CD1c-positive myeloid dendritic cell (primary cell): Measurements from ENCODE around the gene LMAN2L.
"Not testable (repeated sequence)": the region's sequence is repeated elsewhere in the genome, so short reads cannot be mapped to it uniquely, and the experiment has no call there.

Experiments used
- DNase-seq: peaks from one replicate; pipeline ENCODE4 v3.0.0-alpha.2; 2016; ENCODE audit errors: extremely low spot score

The LMAN2L gene

GRCh38 chr2:96687711-96688640 lies 51.9 kb downstream of the LMAN2L start:
- DNase-seq, result no peak

DNA sequence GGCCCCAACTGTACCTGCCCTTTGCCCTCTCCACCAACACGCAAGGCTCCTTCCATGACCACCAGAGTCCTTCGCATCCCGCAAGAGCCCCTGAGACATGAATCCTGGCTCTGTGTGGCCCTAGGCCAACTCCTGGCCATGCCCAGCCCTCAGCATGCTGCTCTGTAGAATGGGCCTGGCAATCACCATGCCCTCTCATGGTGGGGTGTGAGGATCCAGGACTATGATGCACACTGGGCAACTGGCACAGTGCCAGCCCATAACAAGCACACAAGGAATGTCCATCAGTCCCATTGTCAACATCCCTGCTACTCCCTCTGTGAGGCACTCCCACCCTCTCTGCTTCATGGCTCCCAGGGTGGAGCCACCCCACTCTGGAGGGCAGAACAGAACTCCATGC lies 52.6 kb downstream of the LMAN2L start:
- DNase-seq, result no peak

- DNase-seq, result no peak
These were observed 54.0 kb downstream of the LMAN2L start for GRCh38 chr2:96685577-96686459.

DNA sequence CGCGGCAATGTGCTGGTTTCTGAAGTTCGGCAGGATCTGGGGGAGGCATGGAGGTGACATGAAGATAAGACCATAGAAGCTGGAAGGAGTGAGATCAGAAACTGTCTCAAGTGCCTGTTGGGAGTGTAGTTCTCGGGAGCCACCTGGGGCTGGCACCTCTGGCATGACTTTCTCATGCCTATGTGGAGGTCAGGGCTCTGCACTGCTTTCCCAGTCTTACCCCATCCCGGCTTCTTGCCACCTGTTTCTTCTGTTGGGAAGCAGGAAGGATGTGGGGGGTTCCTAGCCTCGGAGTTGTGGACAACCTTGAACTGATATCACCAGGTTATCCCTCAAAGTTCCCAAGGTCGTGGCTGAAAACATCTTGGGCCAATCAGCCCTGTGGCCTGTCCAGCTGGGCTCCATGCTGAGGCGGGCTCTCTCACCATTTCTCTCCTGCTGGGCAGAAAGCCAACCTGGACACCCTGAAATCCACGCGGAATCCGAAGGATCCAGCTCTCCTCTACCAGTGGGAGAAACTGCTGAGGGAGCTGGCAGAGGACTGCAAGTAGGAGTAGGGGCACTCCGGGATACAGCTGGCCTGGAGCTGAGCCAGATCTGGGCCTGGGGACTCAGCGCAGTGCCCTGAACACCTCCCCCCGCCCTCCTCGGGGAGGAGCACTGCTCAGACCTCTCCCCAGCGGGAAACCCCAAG lies 54.8 kb downstream of the LMAN2L start:
- no peak for DNase-seq

DNA sequence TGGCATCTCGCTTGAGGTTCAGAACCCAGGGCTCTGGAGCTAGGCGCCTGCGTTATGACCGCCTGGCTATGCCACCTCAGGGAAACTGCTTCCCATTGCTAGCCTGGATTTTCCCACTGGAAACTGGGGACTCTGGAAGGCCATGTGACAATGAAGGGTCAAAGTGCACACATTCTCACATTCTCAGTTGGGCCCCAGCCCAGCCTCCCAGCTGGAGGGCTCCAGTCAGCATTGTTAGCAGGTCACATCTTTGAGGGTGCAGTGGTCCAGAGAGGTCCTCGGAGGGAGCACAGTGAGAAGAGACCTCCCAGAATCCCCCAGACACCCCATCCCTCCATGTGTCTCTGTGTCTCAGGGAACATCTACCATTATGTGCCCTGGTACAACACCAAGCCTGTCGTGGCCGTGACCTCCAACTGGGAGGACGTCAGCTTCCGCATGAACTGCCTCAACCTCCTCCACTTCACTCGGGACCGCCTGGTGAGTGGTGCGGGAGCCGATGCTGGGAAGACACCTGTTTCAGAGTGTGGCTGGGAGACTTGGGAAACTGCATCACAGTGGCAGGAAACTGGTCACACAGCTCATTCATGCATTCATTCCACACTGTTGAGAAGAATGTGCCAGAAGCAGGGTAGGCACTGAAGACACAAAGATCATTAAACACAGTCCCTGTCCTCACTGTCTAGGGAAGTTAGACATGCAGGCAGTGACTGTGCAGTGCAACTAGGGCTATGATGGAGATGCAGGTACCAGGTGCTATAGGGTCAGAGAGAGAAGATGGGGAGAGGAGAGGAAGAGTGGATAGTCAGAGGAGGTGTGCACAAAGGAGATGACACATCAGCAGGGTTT lies 55.7 kb downstream of the LMAN2L start:
- DNase-seq, result no peak

GRCh38 chr2:96683307-96683706 lies 56.6 kb downstream of the LMAN2L start:
- DNase-seq, result no peak

DNA sequence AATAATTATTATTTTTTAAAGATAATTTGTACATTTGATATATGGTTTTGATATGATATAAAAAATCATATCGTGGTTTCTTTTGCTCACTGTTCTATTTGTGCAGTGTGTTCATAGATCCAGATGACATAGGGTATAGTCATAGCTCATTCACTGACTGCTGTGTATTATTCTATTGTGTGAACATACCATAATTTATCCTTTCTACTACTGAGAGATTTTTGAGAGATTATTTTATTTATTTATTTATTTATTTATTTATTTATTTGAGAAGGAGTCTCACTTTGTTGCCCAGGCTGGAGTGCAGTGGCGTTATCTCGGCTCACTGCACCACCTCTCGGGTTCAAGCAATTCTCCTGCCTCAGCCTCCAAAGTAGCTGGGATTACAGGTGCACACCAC lies 58.3 kb downstream of the LMAN2L start:
- DNase-seq, result no peak

- DNase-seq, result no peak
These were observed 59.2 kb downstream of the LMAN2L start for GRCh38 chr2:96680561-96681141.

DNA sequence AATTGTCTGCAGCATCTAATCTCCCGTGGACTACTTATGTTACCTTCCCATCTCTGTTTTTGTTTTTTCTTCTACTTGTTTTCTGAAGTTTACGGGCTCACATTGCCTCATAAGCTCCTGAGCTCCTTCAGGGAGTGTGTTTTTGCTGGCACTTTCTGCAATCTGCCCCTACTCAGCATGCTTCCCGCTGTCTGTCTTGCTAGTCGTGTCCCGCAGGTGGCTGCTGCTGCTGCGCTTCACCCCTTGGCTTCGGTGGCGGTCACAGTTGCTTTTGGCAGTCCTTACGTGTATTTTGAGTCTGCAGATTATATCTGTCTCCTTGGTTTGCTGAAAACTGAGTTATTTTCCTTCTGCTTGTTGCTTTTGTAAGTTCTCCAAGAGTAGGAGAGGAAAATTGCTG lies 60.0 kb downstream of the LMAN2L start:
- no peak for DNase-seq

- DNase-seq, result no peak
These were observed 70.2 kb downstream of the LMAN2L start for GRCh38 chr2:96669539-96670215.

GRCh38 chr2:96668771-96669170 lies 71.1 kb downstream of the LMAN2L start:
- DNase-seq, result no peak

- DNase-seq, result not testable (repeated sequence)
These were observed 74.1 kb downstream of the LMAN2L start for GRCh38 chr2:96665717-96666116.

DNA sequence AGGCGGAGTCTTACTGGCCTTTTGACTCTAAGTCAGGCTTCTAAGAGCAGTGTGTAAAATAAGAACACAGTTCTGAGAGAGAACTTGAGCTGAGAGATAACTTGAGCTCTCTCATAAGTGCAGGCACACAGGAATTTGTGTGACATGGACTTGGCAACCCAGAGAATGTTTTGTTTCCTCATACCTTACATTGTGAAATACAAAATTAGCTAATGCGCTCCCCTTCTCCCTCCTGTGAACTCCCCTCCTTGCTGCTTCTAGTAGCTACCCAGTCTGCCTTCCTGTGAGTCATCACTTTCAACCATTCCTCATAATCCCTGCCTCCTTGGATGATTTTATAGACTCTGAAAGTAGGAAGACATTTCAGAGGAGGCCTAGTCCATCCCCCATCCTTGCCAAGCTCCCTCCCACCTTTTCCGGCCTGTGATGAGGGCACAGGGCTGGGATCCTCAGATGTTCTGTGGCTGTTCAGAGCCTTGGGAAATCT lies 74.7 kb downstream of the LMAN2L start:
- DNase-seq, result peak; percentile 80

- peak; percentile 22 for DNase-seq
These were observed 75.4 kb downstream of the LMAN2L start for GRCh38 chr2:96664366-96664925.

DNA sequence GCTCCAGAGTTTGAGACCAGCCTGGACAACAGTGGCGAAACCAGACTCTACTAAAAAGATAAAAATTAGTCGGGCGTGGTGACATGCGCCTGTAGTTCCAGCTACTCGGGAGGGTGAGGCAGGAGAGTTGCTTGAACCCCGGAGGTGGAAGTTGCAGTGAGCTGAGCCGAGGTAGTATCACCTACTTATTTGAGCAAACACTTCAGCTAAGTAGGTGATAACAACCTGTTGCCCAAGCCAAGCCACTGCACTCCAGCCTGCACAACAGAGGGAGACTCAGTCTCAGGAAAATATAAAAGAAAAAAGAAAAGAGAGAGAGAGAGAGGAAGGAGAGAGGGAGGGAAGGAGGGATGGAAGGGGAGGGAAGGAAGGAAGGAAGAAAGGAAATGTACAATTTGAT lies 76.0 kb downstream of the LMAN2L start:
- DNase-seq, result no peak

DNA sequence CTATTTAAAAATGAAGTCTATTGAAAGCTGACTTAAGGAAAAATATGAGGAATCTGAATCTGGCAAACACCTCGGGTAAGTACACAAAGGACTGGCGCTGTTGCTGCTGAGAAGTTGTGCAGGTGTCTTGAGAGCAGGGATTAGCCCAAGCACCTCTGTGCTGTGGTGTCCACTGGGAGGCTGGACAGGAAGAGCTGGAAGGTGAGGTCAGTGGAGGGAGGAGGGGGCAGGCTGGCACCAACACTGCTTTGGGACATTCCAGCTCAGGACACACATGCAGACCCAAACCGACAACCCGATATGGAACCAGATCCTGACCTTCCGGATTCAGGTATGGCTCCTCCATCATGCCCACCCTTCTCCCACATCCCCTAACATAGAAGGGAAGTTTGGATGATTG lies 76.7 kb downstream of the LMAN2L start:
- DNase-seq, result no peak

GRCh38 chr2:96662360-96662759 lies 77.5 kb downstream of the LMAN2L start:
- DNase-seq, result no peak

GRCh38 chr2:96661324-96661723 lies 78.5 kb downstream of the LMAN2L start:
- DNase-seq, result no peak

DNA sequence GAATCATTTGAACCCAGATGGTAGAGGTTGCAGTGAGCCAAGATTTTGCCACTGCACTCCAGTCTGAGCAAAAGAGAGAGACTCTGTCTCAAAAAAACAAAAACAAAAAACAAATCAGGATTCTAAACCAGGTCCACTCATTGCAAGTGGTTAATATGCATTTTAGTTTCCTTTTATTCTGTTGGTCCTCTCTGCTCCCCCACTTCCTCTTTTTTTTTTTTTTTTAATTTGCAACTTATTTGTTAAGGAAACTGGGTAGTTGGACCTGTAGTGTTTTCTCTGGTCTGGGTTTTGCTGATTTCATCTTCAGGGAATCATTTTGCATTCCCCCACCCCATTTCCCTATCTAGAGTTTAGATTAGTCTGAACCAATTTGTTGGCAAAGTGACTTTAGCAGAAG lies 83.3 kb downstream of the LMAN2L start:
- peak; percentile 51 for DNase-seq
